Neutrophil (primary cell): ENCODE data around the gene PIN1.

Experiments used
- H3K27ac ChIP-seq: fragments of 200-600 bp; sonication (generic); 2 replicates; pipeline ENCODE4 v1.5.1; 2016; ENCODE audit warnings: mild to moderate bottlenecking, moderate library complexity
- H3K27me3 ChIP-seq: fragments of 200-600 bp; sonication (generic); 2 replicates; pipeline ENCODE4 v1.6.0; 2016; ENCODE audit warnings: mild to moderate bottlenecking
- H3K36me3 ChIP-seq: fragments of 200-600 bp; sonication (generic); 2 replicates; pipeline ENCODE4 v1.5.1; 2017
- H3K4me1 ChIP-seq, 2 experiments: fragments of 200-600 bp in 1 of 2; sonication (generic) in 1 of 2; 1 replicate in 1 of 2; 2 replicates in 1 of 2; pipeline versions ENCODE4 v1.5.1 to v1.6.1; 2013 to 2016; ENCODE audit warnings: low read depth in 1 of 2, low read length in 1 of 2, mild to moderate bottlenecking in 1 of 2, moderate library complexity in 1 of 2; ENCODE audit not compliant: control insufficient read depth in 1 of 2, insufficient read depth in 1 of 2
- H3K4me3 ChIP-seq, 2 experiments: fragments of 200-600 bp in 1 of 2; sonication (generic) in 1 of 2; 1 replicate in 1 of 2; 2 replicates in 1 of 2; pipeline ENCODE4 v1.5.1; 2013 to 2016; ENCODE audit warnings: low read depth in 1 of 2, low read length in 1 of 2, mild to moderate bottlenecking in 1 of 2, moderate library complexity in 1 of 2
- H3K9me3 ChIP-seq: fragments of 200-600 bp; sonication (generic); 2 replicates; pipeline ENCODE4 v1.5.1; 2016
- CTCF ChIP-seq: fragments of 200-600 bp; sonication (generic); IDR thresholded peaks from 2 replicates; pipeline ENCODE4 v1.5.1; 2016; ENCODE audit warnings: antibody characterized with exemption

Gene PIN1

DNA sequence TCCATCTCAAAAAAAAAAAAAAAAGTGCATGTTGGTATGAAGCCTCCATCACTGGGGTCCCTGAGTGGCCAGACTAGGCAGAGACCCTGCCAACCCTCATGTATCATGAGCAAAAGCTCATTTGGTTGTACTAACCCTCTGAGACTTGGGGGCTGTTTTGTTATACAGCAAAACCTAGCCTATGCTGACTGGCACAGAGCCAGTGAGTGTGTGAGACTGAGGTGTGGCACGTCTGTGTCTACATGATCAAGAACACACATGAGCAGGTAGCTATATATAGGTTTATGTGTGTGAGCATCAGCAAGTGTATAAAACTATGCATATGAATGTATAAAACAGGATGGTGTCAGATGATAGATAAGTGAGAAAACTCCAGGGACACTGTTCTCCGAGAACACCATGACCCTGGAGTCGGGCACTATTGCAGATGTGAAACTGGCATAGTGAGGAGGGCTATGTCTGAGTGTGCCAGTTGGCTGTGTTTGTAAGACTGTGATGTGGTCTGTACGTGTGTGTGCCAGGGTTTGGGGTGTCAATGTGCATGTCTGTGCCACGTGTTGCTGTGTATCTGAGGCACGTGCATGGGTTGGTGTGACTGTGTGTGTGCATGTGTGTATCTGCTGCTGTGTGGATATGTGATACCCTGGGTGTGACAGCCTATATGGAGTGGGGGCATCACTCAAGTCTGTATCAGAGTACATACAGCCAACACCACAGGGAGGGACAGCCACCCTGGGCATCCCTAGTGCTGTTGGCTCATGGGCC is 56.7 kb downstream of the PIN1 start:
- Histone ChIP-seq H3K4me1 (no peaks in the 10 kb centered on the region), H3K36me3 (no peaks in the 10 kb centered on the region)
- TF ChIP-seq CTCF, result no peak

More for the DNA sequence above, 56.7 kb downstream of the PIN1 start:
- Histone ChIP-seq H3K9me3 (no peaks in the 10 kb centered on the region), H3K27me3 (no peaks in the 10 kb centered on the region), H3K4me3 (no peak overlapping the region), H3K27ac (no peak overlapping the region)
